Dedifferentiated amniotic fluid mesenchymal stem cell (primary cell): ENCODE measurements around the gene CBFA2T3.
A peak's percentile ranks its signal among the peaks of the same experiment; 100 is the strongest.
"Not testable (repeated sequence)": the region's sequence is repeated elsewhere in the genome, so short reads cannot be mapped to it uniquely, and the experiment has no call there.

Experiments used
- DNase-seq: peaks from one replicate; pipeline ENCODE4 v3.0.0-alpha.2; 2016; ENCODE audit errors: extremely low spot score

The CBFA2T3 gene

DNA sequence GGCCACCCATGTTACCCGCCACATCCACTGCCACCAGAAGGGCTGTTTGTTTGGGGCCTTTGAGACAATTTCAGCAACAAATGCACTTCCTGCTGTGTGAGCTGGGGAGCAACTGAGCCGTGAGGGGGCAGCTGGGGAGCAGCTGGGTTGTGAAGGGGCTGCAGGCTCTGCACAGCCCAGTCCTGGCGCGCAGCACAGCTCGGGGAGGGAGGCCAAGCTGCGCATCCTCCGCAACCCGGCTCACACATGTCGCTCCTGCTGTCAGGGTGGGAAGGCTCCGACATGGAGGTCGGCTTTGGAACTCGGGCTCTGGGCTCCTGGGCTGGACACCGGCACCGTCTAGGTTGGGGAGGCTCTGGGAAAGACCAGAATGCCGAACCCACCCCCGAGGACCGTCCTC, 53.6 kb downstream of the CBFA2T3 start:
- no peak for DNase-seq

DNA sequence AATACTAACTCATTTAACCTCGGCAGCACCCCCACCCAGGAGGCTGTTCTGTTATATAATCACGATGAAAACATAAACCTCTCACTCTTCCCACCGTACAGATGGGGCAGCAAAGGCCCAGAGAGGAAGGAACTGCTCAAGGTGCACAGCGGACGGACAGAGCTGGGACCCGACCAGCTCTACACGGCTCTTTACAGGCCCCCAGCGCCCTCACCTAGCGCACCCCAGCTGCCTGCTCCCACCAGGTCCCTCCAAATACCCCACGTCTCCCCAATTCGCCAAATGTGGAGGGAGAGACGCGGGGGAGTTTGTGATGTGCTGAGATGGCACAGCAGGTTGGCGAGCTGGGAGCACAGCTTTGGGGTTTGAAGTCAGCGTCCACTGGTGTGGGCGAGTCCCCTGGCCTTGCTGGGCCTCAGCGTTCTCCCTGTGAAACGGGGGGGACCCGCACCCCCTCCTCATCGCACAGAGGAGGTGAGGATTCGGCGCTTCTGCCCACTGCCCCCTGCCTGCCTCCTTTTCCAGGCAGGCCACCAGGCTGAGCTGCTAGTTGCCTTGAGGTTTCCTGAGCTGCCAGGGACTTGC, 54.1 kb downstream of the CBFA2T3 start:
- no peak for DNase-seq

DNA sequence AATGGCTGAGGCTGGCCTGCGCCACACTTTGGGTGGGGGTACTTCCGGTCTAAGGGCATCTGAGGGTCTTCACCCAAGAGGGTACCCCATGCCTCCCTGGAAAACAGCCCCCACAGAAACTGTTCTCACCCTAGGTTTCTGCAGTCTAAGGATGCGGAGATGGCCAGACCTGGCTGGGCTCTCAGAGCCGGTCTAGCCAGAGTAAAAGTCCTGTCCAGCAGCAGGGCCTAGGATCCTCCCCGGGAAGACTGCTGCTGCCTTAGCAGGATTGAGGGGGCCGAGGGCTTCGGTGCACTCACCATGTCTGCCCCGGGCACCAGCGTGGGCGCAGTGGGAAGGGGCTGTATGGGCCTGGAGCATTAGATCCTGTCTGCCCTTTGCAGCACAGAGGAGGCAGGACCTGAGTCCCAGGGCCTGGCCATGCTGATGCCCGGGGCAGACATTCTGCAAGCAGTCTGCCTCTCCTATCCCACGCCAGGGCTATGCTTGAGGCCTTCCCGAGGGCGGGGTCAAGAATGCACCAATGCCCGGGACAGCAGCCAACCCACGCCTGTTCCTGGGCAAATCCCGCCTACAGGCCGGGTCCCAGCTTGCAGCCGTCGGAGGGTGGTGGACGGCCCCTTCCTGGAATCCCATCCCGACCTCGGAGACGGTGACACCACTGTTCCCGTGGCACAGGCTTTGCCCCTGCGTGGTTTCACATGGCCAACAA, 54.7 kb downstream of the CBFA2T3 start:
- DNase-seq = no peak

DNA sequence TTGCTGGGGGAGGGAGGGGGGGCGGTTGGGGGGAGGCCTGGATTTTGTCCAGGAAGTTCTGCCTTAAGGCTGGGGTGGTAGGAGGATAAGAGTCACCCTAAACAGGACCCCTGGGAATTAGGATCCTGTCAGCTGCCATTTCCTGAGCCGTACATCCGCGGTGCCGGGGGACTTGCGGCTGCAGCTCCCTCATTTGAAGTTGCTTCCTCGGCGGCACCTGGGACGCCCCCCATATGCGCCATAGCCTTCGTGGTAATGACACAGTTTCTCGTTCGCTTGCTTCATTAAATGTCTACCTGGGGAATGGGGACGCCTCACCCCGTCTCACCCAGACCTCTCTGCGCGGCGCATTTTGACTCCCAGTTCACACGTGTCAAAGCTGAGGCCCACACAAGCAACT, 55.4 kb downstream of the CBFA2T3 start:
- DNase-seq = no peak

DNA sequence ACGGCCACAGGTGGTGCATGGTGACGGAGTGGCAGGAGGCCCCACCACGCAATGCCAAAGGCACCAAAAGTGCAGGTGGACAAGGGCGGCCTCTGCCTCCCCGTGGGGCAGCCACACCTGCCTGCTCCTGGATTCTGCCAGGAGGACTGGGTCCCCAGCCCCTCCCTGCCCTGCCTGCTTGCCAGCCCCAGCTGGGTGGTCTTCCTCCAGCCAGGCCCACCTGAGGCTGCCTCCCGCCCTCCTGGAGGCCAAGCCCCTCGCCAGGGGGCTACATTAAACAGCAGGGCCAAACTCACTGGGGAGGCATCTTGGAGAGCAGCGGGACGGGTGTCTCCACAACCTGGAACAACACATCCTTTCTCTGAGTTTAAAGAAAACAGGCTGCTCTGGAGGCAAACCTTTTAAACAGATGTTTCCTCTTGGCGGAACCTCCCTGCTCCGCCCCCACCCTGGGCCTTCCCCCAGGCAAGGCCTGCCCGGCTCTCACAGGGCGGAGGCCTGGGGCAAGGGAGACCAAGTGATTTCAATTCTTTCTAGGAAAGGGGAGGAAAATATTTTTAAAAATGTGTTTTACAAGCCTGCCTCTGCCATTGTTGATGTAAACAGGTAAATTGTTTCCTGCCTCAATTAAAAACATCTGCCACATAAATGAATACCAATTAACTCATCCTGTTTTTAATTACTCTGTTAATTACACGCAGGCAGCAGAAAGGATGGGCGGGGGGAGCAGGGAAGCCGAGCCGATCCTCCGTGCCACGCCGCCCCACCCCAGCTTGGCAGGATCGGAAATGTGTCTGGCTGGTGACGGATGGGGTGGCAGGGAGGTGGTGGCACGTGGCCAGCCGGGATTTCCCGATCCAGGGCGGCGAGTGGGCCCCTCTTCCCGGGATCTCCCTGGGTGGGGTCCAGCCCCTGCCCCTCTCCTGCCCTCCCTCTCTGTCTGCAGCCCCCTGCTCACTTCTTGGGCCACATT, 56.1 kb downstream of the CBFA2T3 start:
- peak; percentile 45 for DNase-seq

DNA sequence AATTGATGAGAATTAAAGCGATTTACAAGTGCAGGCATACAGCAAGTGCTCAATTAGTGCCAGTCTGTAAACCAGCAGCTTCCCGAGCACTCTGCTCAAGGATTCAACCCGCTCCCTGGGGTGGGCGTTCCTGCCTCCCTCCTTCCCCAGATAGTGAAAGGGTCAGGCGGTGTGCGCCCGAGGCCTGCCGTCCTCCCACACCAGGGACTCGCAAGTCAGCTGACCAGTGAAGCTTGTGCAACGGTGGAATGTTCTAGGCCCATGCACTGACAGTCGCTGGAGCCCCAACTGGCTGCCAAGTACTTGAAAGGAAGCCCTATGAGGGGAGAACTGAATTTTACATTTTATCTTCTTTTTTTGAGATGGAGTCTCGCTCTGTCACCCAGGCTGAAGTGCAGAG, 57.1 kb downstream of the CBFA2T3 start:
- DNase-seq = no peak

DNA sequence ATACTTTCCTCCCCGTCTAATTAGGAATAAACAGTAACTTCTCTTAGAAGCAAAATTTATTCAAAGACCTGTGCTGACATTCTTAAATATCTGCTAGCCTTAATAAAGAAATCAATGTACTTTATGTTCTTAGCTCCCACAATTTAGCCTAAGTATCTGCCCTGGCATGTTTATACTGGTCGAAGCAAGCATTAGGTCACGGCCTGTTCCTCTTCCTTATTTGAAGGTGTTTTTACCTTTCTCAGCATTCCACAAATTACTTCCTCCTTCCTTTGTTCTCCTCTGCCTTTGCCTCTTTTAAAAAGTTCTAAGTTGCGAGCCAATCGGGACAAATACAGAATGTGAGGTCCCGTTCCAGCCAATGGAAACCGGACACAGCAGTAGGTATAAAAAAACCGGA, 58.1 kb downstream of the CBFA2T3 start:
- not testable (repeated sequence) for DNase-seq

DNA sequence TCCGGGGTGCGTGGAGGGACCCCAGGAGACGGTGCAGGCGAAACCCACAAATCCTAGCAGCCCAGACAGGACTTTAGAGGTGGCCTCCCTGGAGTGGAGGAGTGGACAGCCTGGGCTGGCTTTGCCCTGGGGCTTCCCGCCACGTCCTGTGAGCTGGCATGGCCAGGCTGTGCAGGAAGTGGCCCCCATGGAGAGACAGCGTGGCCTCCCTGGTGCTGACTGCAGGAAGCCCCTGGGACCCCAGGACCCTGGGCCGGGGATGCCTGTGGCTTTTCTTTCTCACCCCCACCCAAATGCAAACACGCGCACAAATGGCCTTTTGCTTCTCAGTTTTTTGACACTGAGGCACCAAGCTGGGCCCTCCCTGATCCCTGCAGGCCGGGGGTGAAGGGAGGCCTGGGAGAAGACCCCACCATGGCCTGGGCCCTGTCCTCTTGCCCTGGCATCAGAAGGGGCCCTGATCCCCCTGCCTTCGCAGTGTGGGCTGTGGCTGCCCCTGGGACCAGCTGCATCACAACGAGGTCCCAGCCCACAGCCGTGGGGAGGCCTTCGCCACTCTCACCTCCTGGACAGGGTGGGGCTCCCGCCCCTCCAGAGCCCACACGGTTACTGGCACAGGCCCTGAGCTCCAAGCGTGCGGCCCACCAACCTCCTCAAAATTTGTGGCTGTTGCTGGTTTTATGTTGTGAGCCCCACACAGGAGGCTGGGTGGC, 58.9 kb downstream of the CBFA2T3 start:
- DNase-seq = no peak

DNA sequence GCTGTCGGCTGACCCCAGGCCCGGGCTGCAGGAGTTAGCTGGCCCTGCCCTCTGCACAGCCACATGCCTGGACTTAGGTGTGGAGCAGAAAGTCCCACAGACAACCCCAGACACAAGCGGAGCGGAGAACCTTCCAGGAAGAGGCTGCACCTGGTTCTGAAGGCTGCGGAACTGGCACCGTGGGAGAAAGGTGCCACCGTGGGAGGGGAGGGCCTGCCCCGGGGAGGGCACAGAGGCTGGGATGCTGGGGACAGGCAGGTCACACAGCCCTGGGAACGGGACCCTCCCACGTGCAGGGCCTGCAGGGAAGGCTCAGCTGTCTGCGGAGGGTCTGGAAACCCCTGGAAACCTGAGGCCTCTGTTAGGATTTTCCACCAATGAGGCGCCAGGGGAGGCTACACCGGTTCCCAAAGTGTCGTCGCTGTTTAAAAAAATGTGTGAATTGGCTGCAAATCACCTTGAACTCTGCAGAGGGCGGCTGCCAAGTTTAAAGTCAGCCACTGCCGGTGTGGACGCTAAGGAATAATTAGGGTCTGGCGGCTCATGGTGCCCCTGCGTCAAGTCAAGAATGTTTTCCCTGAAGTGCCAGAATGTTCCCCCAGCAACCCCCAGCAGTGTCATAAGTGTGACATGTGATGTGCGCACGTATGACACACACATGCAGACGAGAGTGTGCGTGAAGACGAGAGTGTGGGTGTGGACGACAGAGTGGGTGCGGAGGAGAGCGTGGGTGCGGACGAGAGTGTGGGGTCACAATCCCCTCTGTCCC, 59.7 kb downstream of the CBFA2T3 start:
- no peak for DNase-seq

DNA sequence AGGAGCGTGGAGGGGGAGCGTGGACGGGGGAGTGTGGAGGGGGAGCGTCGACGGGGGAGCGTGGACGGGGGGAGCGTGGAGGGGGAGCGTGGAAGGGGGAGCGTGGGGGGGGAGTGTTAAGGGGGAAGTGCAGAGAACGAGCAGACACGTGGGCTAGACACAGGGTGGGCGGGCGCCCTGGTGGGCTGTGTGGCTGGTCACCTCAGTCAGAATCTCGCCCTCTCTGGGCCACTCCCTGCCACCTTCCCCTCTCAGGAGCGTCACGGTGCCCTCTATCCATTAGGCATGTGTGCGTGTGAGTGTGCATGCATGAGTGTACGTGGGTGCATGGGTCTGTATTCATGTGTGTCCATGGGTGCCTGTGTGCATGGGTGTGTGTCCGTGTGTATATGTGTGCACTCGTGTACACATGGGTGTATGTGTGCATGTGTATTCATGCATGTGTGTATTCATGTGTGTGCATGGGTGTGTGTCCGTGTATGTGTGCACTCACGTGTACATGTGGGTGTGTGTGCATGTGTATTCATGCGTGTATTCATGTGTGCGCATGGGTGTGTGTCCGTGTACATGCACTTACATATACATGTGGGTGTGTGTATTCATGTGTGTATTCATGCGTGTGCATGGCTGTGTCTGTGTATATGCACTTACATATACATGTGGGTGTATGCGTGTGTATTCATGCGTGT, 61.2 kb downstream of the CBFA2T3 start:
- DNase-seq = no peak

DNA sequence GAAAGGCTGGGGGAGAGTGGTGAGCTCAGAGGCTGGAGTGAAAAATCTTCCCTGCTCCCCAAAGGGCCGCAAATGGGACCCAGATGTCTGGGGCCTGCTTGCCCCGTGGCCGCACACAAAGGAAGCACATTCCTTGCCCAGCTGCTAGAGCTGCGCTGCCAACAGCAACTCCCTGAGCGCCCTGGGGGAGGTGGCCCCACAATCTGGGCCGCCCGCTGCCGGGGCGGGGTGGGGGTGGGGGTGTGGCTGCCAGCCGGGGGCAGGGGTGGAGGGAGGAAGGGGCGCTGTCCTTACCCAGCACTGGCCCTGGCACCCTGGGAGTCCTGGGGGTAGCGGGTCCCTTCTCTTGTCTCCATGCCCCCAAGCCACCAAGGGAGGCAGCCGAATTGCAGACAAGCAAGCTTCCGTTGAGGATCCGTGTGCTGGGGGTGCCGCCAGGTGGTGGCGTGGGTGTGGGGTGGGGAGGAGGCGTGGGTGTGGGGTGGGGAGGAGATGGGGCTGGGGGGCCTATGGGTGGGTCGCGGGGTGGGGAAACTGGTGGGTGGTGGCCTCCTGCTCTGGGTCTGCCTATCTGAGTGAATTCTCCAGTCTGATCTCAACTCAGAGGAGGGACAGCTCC, 62.1 kb downstream of the CBFA2T3 start:
- peak; percentile 63 for DNase-seq

DNA sequence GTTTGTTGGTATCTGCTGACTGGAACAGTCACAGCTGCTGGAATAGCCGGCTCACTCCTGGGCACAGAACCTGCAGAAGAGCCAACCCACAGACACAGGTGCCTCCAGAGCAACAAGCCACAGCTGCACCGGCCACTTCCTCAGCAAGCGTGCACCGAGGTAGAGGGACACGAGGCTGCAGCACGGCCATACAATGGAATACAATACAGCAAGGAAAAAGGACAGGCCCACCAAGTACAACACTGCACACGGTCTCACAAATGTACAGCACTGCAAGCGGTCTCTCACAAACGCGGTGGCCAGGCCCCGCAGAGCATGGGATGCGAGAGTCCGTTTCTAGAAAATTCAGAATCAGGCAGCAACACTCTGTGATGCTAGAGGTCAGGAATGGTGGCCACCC, 63.1 kb downstream of the CBFA2T3 start:
- DNase-seq = no peak

DNA sequence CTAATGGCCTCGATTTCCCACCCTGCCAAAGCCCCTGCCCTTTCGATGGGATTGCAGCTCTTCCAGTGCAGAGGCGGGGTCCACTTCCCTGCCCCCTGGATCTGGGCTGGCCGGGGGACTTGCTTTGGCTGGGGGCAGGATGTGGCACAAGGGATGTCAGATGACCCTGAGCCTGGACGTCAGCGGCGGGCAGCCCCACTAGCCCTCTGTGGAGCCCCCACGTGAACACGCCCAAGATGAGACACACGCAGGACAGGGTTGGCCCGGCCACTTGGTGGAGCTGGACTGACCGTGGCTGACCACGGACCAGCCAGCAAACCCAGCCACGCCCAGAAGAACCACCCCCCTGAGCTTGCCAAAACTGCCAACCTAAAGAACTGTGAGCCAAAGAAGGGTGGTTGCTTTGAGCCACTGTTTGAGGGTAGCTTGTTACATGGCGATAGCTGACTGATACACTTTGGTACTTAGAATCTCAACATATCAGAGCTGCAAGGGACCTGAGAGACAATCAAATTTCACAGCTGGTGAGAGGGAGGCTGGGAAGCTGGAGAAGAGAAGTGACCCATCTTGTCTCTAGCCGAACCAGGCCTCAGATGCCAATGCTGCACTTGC, 63.9 kb downstream of the CBFA2T3 start:
- no peak for DNase-seq

DNA sequence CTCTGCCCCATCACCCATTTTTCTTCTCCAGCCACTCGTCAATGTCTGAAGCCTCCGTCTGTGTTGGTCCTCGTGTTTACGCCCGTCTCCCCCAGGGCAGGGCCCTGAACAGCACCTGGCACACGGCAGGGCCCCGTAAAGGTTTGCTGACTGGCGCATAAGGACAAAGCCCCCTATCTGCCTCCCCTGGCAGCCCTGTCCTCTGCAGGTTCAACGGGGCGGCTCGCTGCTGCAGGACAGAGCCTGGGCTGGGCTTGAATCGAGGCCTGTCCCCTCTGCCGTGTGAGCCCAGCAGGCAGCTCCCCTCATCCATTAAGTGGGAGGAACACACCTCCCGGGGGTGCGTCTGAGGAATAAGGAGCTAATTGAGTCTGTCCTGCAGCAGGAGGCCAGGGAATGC, 64.5 kb downstream of the CBFA2T3 start:
- DNase-seq = no peak

DNA sequence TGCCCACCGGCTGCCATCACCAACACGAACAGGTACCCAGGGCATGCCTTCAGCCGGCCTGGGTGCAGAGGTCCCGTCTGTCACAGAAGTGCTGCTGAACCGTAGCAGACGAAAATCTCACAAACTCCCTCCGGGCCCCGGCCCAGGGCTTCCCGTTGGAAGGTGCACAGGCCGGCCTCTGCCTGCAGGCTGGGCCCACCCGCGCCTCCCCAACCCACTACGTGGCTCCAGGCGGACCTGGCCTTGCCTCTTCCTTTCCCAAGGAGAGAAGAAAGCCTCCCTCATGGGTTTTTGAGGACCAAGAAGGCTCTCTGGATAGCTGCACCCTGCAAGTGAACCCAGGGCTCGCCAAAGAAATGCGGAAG, 65.1 kb downstream of the CBFA2T3 start:
- no peak for DNase-seq

DNA sequence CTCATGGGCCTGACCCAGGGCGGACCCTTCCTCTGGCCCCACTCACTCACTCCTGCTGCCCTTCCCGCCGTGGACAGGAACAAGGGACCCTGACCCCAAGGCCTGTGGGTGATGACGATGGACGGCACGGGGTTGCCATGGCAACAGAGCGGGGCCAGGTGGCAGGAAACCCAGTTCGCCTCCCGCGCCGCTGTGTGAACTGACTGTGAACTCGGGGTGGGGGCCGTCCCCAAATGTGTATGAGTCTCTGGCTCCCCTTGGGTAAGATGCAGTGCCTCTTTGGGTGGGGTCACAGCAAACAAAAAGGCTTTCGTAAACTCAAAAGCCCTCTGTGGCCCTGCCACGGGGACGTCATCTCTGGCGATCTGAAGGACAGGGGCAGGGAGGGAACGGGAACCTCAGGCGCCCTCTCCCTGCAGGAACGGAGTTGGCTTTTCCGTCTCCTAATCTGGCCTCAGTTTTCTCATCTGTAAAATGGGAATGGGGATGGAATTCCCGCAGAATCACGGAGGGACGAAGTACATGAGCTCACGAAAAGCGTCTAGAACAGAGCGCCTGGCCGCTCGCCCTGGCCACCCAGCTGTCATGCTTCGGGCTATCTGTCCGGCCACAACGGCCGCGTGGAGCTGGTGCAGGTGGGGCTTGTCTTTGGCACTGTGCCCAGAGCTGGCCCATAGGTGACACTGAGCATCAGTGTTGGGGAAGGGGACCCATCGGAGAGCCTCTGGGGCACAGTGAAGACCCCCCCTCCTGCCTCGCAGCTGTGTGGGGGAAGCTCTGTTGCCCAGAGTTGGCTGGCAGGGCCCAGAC, 65.7 kb downstream of the CBFA2T3 start:
- DNase-seq = no peak

DNA sequence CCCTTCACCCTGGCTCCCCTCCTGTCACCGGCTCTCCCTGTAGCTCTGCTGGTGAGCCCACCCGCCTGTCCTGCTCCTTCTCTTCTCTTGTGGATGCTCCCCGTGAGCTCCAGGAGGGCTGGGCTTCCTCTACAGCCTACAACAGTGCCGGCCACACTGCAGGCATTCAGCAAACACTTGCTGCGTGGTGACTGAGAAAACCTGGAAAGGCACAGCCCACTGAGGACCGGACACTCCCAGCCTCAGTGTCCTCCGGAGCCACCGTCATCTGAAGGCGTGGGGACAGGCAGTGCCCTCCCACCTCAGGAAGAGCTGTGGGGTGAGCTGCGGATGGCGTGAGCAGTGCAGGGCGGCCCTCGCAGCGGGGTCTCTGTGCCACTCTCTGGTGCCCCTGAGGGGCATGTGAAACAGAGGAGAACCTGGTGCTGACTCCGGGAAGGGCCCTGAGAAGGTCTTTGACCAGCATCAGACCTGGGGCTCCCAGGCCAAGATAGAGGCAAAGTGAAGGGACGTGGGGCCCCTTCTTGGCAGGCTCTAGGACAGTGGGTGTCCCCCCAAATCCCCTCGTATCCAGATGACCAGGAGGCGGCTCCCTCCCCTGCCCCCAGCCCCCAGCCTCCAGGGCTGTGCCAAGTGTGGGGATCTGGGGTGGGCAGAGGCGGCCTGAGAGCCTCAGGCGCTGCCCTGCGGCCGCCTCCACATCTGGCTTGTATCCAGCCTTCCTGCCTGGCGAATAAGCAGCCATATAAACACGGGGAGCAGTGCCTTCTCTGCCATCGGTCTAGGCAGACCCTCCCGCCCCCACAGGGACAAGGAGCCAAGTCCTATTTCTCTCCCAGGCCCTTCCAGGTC, 66.5 kb downstream of the CBFA2T3 start:
- DNase-seq = no peak
